GM18951 (cell line): ENCODE measurements around the gene SP140.

Experiments used
- POLR2A ChIP-seq: IDR thresholded peaks from 4 replicates; pipeline ENCODE4 v1.6.1; 2011; ENCODE audit warnings: mild to moderate bottlenecking; ENCODE audit not compliant: insufficient read length, insufficient read depth; ENCODE audit errors: extremely low read depth
- in situ Hi-C: fragments of 300-500 bp; cut with MboI; formaldehyde crosslinking; loops from one replicate; pipeline ENCODE4 v1.12.0; 2022; ENCODE audit warnings: low sequenced_read_pairs, mixed read lengths, inconsistent platforms; ENCODE audit not compliant: unreplicated experiment

Gene SP140

GRCh38 chr2:230360028-230360427 is 134.5 kb downstream of the SP140 start:
- TF ChIP-seq POLR2A = no peak
- in situ Hi-C loops = no loop called here

- no peak for TF ChIP-seq POLR2A
- in situ Hi-C loops = no loop called here
Measured at GRCh38 chr2:230362030-230362691, 136.6 kb downstream of the SP140 start.
